ENCODE measurements around the gene TFCP2L1.
"Not testable (repeated sequence)": the region's sequence is repeated elsewhere in the genome, so short reads cannot be mapped to it uniquely, and the experiment has no call there.

The TFCP2L1 gene, protein sequence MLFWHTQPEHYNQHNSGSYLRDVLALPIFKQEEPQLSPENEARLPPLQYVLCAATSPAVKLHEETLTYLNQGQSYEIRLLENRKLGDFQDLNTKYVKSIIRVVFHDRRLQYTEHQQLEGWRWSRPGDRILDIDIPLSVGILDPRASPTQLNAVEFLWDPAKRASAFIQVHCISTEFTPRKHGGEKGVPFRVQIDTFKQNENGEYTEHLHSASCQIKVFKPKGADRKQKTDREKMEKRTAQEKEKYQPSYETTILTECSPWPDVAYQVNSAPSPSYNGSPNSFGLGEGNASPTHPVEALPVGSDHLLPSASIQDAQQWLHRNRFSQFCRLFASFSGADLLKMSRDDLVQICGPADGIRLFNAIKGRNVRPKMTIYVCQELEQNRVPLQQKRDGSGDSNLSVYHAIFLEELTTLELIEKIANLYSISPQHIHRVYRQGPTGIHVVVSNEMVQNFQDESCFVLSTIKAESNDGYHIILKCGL

DNA sequence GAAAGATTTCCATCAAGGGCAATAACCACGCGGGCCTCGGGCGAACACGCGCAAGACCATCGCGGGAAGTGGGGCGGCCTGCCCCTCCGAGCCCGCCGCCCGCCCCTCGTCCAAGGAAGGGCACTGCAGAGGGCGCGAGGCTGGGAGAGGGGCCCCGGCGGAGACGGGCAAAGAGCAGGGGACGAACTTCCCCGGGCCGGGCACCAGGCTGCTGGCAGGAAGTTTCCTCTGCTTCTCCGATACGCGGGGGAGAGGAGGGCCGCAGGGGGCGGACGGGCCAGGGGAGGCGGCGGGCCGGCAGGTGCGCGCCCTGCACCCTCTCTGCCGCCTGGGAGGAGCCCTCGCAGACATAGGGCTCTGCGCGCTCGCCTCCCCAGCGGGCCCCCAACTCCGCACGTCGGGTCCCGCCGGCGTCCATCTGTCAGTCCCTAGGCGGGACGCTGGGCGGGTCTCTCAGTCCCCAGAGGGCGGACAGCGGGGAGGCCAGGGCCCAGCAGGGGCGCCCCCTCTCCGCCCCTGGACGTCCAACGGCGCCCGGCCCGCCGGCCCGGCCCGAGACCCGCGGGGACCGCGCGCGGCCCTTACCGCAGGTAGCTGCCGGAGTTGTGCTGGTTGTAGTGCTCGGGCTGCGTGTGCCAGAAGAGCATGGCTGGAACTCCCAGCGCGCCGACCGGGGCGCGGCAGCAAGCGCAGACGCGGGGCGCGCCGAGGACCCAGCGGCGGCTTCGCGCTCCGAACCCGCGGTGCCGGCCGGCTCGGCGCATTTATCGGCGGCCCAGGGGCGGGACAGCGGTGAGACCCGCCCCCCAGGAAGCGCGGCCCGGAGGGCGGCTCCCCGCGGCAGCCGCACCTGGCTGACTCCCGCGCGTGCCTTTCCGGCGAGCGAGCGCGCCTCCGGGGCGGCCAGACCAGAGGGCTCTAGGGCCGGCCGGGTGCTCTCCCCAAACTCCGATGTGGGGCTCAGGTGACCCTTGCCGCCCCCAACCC, at the start of gene TFCP2L1:
TFCP2L1 (minus strand) TSS at position 740 of the 987 bp plus-strand sequence; CDS start at position 647, 93 bp downstream.
- DNase-seq (ENCODE audit: low read depth) = no peak

DNA sequence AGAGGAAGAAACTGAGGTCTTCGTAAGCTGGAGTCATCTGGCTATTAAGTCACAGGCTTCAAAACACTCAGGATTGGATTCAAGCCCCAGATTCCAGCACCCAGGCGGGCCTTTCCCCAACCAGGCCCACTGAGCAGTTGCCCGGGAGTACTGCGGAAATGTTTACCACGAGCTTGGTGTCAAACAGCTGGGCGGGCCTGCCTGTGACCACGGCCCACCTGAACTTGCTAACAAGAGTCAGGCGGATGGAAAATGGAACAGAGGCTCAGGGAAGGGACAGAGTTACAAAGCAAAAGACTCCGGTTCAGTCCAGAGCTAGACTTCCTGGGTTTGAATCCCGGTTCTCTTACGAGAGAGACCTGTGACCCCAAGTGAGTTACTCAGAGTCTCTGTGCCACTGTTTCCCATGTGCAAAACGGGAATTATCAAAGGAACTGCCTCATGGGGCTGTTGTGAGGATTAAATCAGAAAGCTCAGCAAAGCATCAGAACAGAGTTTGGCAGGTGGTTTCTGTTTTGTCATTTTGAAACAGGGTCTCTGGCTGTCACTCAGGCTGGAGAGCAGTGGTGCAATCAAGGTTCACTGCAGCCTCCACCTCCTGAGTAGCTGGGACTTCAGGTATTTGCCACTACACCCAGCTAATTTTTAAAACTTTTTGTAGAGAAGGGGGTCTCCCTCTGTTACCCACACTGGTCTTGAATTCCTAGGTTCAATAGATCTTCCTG, 49.0 kb upstream of the TFCP2L1 start:
- no peak for DNase-seq (ENCODE audit: low read depth)

DNA sequence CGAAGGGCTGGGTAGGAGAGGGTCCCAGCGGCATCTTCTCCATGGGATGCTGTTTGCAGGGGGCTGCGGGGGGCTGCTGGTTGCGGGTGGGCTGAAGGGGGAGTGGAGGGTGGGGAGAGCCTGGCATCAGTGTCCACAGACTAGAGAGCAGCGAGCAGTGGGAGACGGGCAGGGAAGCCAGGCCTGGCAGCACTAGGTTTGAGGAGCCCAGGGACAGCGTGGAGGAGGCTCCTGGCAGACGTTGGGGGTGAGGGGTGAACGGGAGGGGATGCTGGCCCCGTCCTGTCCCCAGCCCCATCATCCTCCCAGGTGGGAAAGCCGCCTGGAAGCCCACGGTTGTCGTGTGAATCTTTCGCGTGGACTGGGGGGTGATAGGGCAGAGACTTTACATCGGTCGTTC, 48.2 kb upstream of the TFCP2L1 start:
- no peak for DNase-seq (ENCODE audit: low read depth)

DNA sequence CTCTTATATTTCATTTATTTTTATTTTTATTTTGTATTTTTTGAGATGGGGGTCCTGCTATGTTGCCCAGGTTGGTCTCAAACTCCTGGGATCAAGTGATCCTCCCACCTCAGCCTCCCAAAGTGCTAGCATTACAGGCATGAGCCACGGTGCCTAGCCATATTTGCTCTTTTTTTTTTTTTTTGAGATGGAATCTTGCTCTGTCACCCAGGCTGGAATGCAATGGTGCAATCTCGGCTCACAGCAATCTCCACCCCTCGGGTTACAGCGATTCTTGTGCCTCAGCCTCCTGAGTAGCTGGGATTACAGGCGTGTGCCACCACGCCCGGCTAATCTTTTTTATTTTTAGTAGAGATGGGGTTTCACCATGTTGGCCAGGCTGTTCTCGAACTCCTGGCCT, 46.3 kb upstream of the TFCP2L1 start:
- DNase-seq (ENCODE audit: low read depth) = not testable (repeated sequence)

DNA sequence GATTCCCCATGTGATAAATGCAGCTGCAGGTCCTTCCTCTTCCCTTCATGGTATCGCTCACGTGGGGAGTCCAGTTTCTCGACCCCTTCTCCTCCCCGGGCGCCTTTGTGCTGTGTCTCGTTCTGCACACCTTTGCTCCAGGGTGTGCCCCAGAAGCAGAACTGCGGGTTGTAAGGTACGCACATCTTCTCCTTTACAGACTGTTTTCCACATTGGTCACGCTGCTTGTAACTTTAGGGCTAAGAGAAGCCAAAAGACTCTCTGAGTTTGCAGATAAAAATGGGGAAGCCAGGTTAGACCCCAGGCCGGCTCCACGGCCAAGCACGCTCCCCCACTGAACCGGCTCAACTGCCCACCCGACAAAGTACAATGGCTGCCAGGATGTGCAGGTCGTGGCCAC, 45.9 kb upstream of the TFCP2L1 start:
- DNase-seq (ENCODE audit: low read depth) = no peak

DNA sequence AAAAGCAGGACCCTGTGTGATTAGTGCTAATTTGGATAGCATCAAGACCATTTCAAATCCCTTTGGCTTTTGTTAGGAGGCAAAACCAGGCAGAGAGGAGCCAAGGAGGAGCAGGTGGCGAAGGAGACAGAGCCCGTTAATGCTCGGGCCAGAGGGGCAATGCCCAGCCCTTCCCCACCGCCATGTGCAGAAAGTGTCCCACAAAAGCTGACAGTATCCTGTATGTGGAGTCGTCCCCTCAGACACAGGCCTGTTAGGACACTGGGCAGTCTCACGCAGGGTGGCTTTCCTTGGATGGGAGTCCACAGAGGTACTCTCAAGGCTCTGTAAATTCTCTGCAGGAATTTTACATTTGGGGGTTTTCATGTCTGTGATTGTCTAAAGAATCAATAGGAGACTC, 44.8 kb upstream of the TFCP2L1 start:
- DNase-seq (ENCODE audit: low read depth) = no peak

DNA sequence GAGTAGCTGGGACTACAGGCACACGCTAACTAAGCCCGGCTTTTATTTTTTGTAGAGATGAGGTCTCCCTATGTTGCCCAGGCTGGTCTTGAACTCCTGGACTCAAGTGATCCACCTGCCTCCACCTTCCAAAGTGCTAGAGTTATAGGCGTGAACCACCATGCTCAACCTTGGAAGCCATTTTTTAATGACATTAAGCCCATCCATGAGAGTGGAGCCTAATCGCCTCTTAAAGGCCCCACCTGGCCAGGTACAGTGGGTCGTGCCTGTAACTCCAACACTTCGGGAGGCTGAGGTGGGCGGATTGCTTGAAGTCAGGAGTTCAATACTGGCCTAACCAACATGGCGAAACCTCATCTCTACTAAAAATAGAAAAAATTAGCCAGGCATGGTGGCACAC, 41.6 kb upstream of the TFCP2L1 start:
- no peak for DNase-seq (ENCODE audit: low read depth)

DNA sequence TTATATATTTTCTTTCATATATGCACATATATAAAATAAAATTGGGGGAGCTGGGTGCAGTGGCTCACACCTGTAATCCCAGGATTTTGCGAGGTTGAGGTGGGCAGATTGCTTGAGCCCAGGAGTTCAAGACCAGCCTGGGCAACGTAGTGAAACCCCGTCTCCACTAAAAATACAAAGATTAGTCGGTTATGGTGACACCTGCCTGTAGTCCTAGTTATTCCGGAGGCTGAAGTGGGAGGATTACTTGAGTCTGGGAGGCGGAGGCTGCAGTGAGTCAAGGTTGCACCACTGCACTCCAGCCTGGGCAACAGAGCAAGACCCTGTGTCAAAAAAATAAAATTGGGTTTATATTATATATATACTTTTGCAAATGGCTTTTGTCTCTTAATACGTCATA, 39.6 kb upstream of the TFCP2L1 start:
- DNase-seq (ENCODE audit: low read depth) = no peak

DNA sequence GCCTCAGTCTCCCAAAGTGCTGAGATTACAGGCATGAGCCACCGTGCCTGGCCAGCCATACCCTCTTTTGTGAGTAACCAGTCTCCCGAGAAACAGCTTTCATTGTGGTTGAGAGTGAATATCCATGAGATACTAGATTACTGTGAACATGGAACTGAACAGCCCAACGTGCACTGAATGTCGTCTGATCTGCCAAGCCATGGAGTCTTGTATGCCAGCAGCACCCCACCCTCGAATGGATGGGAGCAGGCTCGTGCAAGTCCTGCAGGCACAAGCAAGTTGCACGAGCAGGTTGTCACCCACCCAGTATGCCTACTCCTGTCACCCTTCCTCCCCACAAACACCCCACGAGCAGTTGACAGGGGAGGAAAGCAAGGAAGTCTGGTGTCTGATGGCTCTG, 36.5 kb upstream of the TFCP2L1 start:
- no peak for DNase-seq (ENCODE audit: low read depth)

DNA sequence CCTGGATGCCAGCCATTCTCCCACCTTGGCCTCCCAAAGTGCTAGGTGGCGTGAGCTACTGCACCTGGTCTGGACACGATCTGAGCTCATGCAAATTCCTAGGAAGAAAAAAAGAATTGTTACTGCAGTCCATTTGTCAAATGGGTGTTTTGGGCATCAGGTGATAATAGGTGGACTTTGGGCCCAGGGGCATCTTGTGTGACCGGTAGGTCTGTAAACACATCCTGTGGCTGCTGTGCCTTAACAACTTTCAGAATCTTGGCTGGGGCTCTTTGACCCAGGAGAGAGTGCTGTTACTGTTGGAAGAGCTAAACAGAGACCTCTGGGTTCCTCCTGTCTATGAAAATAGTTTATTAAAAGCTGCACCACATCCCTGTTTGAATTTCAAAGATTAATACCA, 34.9 kb upstream of the TFCP2L1 start:
- DNase-seq (ENCODE audit: low read depth) = no peak

DNA sequence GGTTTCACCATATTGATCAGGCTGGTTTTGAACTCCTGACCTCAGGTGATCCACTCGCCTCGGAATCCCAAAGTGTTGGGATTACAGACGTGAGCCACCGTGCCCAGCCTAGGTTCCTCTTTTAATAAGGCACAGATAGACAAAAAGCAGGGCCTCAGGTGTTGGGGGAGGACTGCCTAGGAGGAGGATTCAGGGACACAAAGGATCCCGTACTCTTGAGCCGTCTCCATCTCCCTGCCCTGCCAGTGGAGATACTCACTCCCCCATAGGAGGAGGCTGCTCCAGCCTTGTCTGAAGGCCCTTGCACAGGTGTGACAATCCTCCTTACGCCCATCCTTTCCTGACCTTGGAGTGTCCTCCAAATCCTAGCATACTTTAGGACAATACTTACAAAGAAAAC, 32.0 kb upstream of the TFCP2L1 start:
- DNase-seq (ENCODE audit: low read depth) = no peak

DNA sequence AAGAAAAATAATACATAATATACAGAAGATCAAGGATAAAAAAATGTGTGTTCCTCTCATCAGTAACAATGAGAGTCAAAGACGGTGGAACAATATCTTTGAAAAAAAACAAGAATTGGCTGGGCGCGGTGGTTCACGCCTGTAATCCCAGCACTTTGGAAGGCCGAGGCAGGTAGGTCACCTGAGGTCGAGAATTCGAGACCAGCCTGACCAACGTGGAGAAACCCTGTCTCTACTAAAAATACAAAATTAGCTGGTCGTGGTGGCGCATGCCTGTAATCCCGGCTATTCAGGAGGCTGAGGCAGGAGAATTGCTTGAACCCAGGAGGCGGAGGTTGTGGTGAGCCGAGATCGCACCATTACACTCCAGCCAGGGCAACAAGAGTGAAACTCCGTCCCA, 28.7 kb upstream of the TFCP2L1 start:
- not testable (repeated sequence) for DNase-seq (ENCODE audit: low read depth)

DNA sequence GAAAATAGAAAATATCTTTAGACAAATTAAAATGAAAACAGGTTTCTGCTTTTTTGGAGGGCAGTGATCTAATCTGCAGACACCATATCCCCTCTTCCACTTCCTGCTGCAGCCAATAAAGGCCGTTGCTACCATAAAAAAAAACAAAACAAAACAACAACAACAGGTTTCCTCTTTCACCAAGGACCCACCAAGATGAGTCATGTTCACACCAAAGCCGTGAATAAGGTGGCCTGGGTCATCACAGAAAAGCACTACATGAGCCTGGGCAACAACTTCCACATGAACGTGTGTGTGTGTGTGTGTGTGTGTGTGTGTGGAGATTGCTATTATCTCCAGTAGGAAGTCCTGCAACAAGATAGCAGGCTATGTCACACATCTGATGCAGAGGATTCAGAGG, 24.8 kb upstream of the TFCP2L1 start:
- DNase-seq (ENCODE audit: low read depth) = no peak

DNA sequence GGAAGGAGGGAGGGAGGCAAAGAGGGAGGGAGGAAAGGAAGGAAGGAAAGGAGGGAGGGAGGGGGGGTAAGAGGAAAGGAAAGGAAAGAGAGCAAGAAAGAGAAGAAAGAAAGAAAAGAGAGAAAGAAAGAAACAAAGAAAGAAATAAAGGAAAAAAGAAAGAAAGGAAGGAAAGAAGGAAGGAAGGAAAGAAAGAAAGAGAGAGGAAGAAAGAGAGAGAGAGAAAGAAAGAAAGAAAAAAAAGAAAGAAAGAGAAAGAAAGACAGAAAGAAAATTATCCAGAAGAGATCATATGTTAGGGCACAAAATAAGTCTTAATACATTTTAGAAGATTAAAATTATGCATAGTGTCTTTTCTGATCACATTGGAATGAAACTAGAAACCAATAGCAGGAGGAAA, 24.3 kb upstream of the TFCP2L1 start:
- DNase-seq (ENCODE audit: low read depth) = no peak

DNA sequence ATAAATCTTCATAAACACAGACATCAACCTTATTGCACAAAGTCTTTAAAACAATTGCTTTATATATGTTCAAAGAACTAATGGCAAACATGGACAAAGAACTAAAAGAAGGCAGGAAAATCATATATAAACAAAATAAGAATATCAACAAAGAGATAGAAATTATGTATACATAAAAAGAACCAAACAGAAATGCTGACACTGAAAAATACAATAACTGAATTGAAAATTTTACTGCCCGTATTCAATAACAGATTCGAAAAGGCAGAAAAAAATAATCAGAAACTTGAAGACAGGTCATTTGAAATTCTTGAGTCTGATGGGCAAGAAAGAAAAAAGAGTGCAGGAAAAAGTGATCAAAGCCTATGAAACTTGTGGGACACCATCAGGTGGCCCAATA, 22.0 kb upstream of the TFCP2L1 start:
- no peak for DNase-seq (ENCODE audit: low read depth)

DNA sequence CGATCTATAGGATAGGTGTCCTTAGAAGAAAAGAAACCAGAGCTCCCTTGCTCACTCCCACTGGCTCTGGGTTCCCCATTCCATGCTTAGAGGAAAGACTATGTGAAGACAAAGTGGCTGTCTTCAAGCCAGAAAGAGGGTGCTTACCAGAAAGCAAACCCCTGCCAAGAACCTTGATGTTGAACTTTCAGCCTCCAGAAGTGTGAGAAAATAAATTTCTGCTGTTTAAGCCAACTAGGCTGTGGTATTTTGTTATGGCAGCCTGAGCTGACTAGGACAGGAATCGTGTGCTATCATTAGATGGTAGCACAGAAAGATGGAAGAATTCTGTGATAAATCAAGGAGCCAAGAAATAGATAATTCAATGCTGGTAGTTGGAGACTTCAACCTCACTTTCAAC, 19.9 kb upstream of the TFCP2L1 start:
- DNase-seq (ENCODE audit: low read depth) = no peak

DNA sequence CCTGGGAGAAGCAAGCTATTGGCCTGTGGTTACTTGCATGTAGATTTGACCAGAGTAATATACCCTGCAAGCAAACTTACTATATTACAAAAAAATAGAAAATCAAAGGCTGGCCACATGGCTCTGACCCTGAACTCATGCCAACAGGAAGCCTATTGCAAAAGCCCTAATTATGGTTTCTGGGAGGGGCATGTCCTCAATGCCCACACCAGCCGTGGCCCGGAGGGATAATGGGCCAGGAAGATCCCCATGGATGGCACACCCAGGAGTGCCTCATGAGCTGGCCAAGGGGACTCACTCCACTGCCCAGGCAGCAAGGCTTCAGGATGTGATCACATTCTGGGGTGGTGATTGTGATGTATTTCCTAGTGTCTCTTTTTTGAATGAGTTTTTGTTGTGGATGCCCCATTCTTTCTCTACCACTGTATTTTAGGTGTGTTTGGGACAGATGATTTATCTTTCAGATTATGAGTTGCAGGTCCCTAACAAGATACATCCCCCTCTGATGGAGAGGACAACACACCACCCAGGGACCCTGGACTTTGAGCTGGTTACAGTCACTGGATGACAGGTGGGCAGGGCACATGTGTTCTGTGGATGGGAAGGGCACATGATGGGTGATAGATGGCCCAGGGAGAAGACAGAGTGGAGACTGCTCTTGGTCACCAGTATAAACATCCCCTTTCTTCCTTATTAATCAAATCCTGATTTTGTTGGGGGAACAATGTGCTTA, 18.7 kb upstream of the TFCP2L1 start:
- no peak for DNase-seq (ENCODE audit: low read depth)

DNA sequence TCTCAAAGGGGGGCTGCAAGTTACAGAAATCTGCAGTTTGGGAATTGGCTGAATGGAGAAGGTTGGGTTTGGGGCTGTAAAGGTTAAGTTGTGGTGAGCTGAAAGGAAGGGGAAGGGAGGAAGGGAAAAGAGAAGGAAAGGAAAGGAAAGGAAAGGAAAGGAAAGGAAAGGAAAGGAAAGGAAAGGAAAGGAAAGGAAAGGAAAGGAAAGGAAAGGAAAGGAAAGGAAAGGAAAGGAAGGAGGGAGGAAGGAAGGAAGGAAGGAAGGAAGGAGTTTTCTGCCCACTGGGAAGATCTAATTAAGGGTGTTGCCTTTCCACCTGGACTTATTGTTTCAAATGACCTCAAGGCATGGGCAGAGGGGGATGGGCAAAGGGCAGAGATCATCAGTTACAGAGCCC, 16.2 kb upstream of the TFCP2L1 start:
- not testable (repeated sequence) for DNase-seq (ENCODE audit: low read depth)

DNA sequence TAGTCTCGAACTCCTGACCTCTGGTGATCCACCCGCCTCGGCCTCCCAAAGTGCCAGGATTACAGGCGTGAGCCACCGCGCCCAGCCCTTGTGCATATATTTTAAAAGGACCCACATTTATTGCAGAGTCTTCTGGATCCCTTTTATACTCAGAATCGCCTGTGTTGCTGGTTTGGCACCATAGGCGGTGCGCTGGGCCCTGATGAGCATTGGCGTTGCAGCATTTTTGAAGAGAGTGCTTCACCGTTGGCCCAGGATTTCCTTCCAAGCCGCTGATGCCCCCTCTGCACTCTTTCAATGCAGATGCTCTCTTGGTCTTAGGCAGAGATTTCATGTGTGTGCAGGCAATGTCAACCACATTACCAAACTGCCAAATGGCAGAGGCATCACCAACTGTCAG, 13.5 kb upstream of the TFCP2L1 start:
- DNase-seq (ENCODE audit: low read depth) = no peak

DNA sequence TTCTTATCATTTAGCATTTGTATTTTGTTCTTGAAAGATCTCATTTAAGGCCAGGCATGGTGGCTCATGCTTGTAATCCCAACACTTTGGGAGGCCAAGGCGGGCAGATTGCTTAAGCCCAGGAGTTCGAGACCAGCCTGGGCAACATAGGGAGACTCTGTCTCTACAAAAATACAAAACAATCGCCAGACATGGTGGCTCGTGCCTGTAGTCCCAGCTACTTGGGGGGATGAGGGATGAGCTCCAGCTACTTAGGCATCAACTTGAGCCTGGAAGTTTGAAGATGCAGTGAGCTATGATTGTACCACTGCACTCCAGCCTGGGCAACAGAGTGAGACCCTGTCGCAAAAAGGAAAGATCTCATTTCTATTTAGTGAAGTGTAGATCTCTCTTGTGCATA, 12.9 kb upstream of the TFCP2L1 start:
- DNase-seq (ENCODE audit: low read depth) = not testable (repeated sequence)

DNA sequence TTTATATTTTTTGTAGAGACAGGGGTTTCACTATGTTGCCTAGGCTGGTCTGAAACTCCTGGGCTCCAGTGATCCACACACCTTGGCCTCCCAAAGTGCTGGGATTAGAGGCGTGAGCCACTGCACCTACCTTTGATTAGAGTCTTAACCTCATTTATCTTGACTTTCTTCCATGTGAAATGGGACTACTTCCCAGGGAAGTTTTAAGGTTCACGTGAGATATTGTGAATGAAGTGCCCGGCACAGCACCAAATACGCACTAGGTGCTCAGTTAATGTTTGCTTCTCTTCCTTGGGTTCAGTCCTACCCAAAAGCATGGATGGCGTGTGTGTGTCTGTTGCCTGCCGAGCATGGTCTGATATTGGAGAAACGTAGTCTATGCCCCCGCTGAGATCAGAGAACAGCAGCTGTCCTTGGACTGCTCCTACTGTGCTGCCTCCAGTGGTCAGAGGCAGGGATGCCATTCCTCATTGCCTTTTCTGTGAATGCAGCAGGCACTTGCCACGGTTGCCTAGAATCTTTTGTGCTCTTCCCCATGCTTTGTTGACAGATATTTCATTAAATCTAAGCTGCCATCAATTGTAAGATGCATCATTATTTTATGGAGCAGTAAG, 12.3 kb upstream of the TFCP2L1 start:
- no peak for DNase-seq (ENCODE audit: low read depth)

All from stimulated activated CD8-positive, alpha-beta memory T cell treated with anti-CD3 and anti-CD28 coated beads, Interleukin-12 subunit alpha, Interleukin-12 subunit beta, amount 100 ng/mL, for 1 hour (primary cell).